Activated CD8-positive, alpha-beta memory T cell treated with anti-CD3 and anti-CD28 coated beads, Interleukin-2, amount 10 ng/mL, durations not matched to agents 7 days and 5 days (primary cell): Measurements from ENCODE around the gene PROSER3. TPM values are rescaled to one million over a fixed set of nuclear protein-coding genes. Genes with fewer than 3 reads are reported as not detected.

Source experiments
- ATAC-seq: fragments of 150-1000 bp; cut with Tn5 transposase; one replicate; pipeline ENCODE4 v1.10.0; 2021; ENCODE audit warnings: moderate library complexity
- CTCF ChIA-PET: fragments of 350-600 bp; sonication (Branson Sonifier 250); formaldehyde crosslinking; loops from one replicate; lab custom pipeline; 2021; ENCODE audit warnings: antibody characterized with exemption; lab: Charles Lee
- DNase-seq: peaks from one replicate; pipeline ENCODE4 v3.0.0-alpha.2; 2020
- H3K27ac Mint-ChIP-seq: one replicate; pipeline ENCODE4 v1.8.0; 2021; ENCODE audit warnings: mild to moderate bottlenecking, mixed read lengths
- H3K27me3 Mint-ChIP-seq: one replicate; pipeline ENCODE4 v1.8.0; 2021; ENCODE audit warnings: mixed read lengths
- H3K36me3 Mint-ChIP-seq: one replicate; pipeline ENCODE4 v1.8.0; 2021; ENCODE audit warnings: mild to moderate bottlenecking, mixed read lengths
- H3K4me1 Mint-ChIP-seq: one replicate; pipeline ENCODE4 v1.8.0; 2021; ENCODE audit warnings: mixed read lengths
- H3K4me3 Mint-ChIP-seq: one replicate; pipeline ENCODE4 v1.8.0; 2021; ENCODE audit warnings: mild to moderate bottlenecking, moderate library complexity, mixed read lengths
- H3K9me3 Mint-ChIP-seq: one replicate; pipeline ENCODE4 v1.8.0; 2022; ENCODE audit warnings: low read depth, mixed read lengths
- total RNA-seq, 2 experiments: library from RNA; stranded (reverse); gene quantifications; one replicate each; pipeline ENCODE4 v1.2.3, GENCODE V29; 2021

The PROSER3 gene
- 10 to 100 TPM; 46.5 to 57.8 TPM for total RNA-seq

- H3K4me1 Mint-ChIP-seq, result peaks cover 29% of the 10 kb centered on the region
- peak within 1 kb of the TSS; percentile 89 for H3K4me3 Mint-ChIP-seq
- H3K27me3 Mint-ChIP-seq, result no peaks in the 10 kb centered on the region
- DNase-seq (peak; percentile 100), ATAC-seq (peak; percentile 98)
- CTCF ChIA-PET, result interaction anchor here (0.9 to 1.0 kb wide), 2 partner anchors 10 to 18 kb away, joined by 3 to 5 read pairs; partner anchors contain the start of gene LIN37
- peak within 1 kb of the TSS; percentile 94 for H3K27ac Mint-ChIP-seq
- no peaks in the 10 kb centered on the region for H3K9me3 Mint-ChIP-seq
- peaks cover 29% of the 10 kb centered on the region for H3K36me3 Mint-ChIP-seq
These were observed at the start of gene PROSER3 for GRCh38 chr19:35757749-35758608. TSS of gene PROSER3 (plus strand) at chr19:35758176. CDS start at chr19:35758216, 40 bp downstream.

GRCh38 chr19:35708391-35708790 lies 49.6 kb upstream of the PROSER3 start:
- Mint-ChIP-seq H3K4me3 (no peak overlapping the region), H3K36me3 (peaks cover 1% of the 10 kb centered on the region), H3K27me3 (no peaks in the 10 kb centered on the region), H3K9me3 (no peaks in the 10 kb centered on the region), H3K4me1 (peaks cover 40% of the 10 kb centered on the region), H3K27ac (peak overlapping the region; percentile 37)
- ATAC-seq (no peak), DNase-seq (no peak)
- CTCF ChIA-PET, result interaction anchor here (1.3 to 1.6 kb wide), 2 partner anchors 11 to 14 kb away, joined by 6 to 8 read pairs; no protein-coding TSS in a partner anchor

GRCh38 chr19:35710784-35711723 lies 46.9 kb upstream of the PROSER3 start:
- peak; percentile 50 for ATAC-seq
- peaks cover 51% of the 10 kb centered on the region for H3K4me1 Mint-ChIP-seq
- CTCF ChIA-PET, result interaction anchor here (0.8 to 6.6 kb wide), 7 partner anchors 13 to 220 kb away, joined by 3 to 254 read pairs (median 4); partner anchors contain the start of gene LIN37

GRCh38 chr19:35712567-35713505 lies 45.1 kb upstream of the PROSER3 start:
- no peaks in the 10 kb centered on the region for H3K9me3 Mint-ChIP-seq
- peaks cover 32% of the 10 kb centered on the region for H3K36me3 Mint-ChIP-seq
- no peaks in the 10 kb centered on the region for H3K27me3 Mint-ChIP-seq
- ATAC-seq, result peak; percentile 33
- DNase-seq, result peak; percentile 95
- CTCF ChIA-PET, result interaction anchor here (0.9 to 6.6 kb wide), 7 partner anchors 15 to 65 kb away, joined by 3 to 254 read pairs (median 4); partner anchors contain the start of genes COX6B1, LIN37 and PSENEN
- peaks cover 56% of the 10 kb centered on the region for H3K4me1 Mint-ChIP-seq
- H3K4me3 Mint-ChIP-seq, result peak overlapping the region; percentile 89
- H3K27ac Mint-ChIP-seq, result peak overlapping the region; percentile 99

More at GRCh38 chr19:35710784-35711723, 46.9 kb upstream of the PROSER3 start:
- peak overlapping the region; percentile 99 for H3K27ac Mint-ChIP-seq
- H3K9me3 Mint-ChIP-seq, result no peaks in the 10 kb centered on the region
- H3K27me3 Mint-ChIP-seq, result no peaks in the 10 kb centered on the region
- DNase-seq, result peak; percentile 87
- H3K4me3 Mint-ChIP-seq, result peak overlapping the region; percentile 60
- peaks cover 25% of the 10 kb centered on the region for H3K36me3 Mint-ChIP-seq

- peaks cover 52% of the 10 kb centered on the region for H3K4me1 Mint-ChIP-seq
- no peak for DNase-seq
- ATAC-seq, result no peak
- CTCF ChIA-PET, result interaction anchor here (0.9 to 6.6 kb wide), 5 partner anchors 16 to 65 kb away, joined by 4 to 254 read pairs (median 5); partner anchors contain the start of genes COX6B1, LIN37 and PSENEN
- no peaks in the 10 kb centered on the region for H3K27me3 Mint-ChIP-seq
- peak overlapping the region; percentile 99 for H3K27ac Mint-ChIP-seq
- H3K4me3 Mint-ChIP-seq, result peak overlapping the region; percentile 89
- no peaks in the 10 kb centered on the region for H3K9me3 Mint-ChIP-seq
- H3K36me3 Mint-ChIP-seq, result peaks cover 32% of the 10 kb centered on the region
These were observed 44.5 kb upstream of the PROSER3 start for GRCh38 chr19:35713506-35713850.

GRCh38 chr19:35713904-35714495 lies 44.0 kb upstream of the PROSER3 start:
- Mint-ChIP-seq H3K27me3 (no peaks in the 10 kb centered on the region), H3K9me3 (no peaks in the 10 kb centered on the region), H3K4me3 (peak overlapping the region; percentile 89), H3K36me3 (peaks cover 32% of the 10 kb centered on the region), H3K4me1 (peaks cover 51% of the 10 kb centered on the region), H3K27ac (peak overlapping the region; percentile 99)
- no peak for ATAC-seq
- DNase-seq, result no peak
- CTCF ChIA-PET, result interaction anchor here (0.9 to 6.6 kb wide), 8 partner anchors 9 to 106 kb away, joined by 3 to 254 read pairs (median 4); partner anchors contain the start of genes COX6B1, LIN37 and PSENEN

- DNase-seq, result peak; percentile 75
- Mint-ChIP-seq H3K27me3 (no peaks in the 10 kb centered on the region), H3K4me3 (peak overlapping the region; percentile 89), H3K4me1 (peaks cover 54% of the 10 kb centered on the region), H3K36me3 (peaks cover 36% of the 10 kb centered on the region), H3K27ac (peak overlapping the region; percentile 99), H3K9me3 (no peaks in the 10 kb centered on the region)
- ATAC-seq, result no peak
- CTCF ChIA-PET, result interaction anchor here (0.9 to 6.6 kb wide), 4 partner anchors 9 to 105 kb away, joined by 3 to 254 read pairs (median 4); partner anchors contain the start of gene LIN37
These were observed 43.2 kb upstream of the PROSER3 start for GRCh38 chr19:35714601-35715354.

- DNase-seq (peak; percentile 53), ATAC-seq (no peak)
- H3K4me3 Mint-ChIP-seq, result peak overlapping the region; percentile 89
- H3K9me3 Mint-ChIP-seq, result no peaks in the 10 kb centered on the region
- CTCF ChIA-PET, result interaction anchor here (1.0 to 6.6 kb wide), 3 partner anchors 10 to 104 kb away, joined by 3 to 254 read pairs (median 5); no protein-coding TSS in a partner anchor
- H3K36me3 Mint-ChIP-seq, result peaks cover 38% of the 10 kb centered on the region
- no peaks in the 10 kb centered on the region for H3K27me3 Mint-ChIP-seq
- peaks cover 54% of the 10 kb centered on the region for H3K4me1 Mint-ChIP-seq
- peak overlapping the region; percentile 96 for H3K27ac Mint-ChIP-seq
These were observed 42.6 kb upstream of the PROSER3 start for GRCh38 chr19:35715355-35715809.

- H3K27ac Mint-ChIP-seq, result peak overlapping the region; percentile 96
These were observed 41.8 kb upstream of the PROSER3 start for GRCh38 chr19:35715981-35716800.

More at GRCh38 chr19:35715981-35716800, 41.8 kb upstream of the PROSER3 start:
- peak; percentile 64 for DNase-seq
- peak overlapping the region; percentile 89 for H3K4me3 Mint-ChIP-seq
- H3K4me1 Mint-ChIP-seq, result peaks cover 46% of the 10 kb centered on the region
- no peak for ATAC-seq
- H3K9me3 Mint-ChIP-seq, result no peaks in the 10 kb centered on the region
- CTCF ChIA-PET, result interaction anchor here (6.6 kb wide), 1 partner anchor 18 kb away, joined by 254 read pairs; no protein-coding TSS in a partner anchor
- no peaks in the 10 kb centered on the region for H3K27me3 Mint-ChIP-seq
- H3K36me3 Mint-ChIP-seq, result peaks cover 41% of the 10 kb centered on the region
